Activated naive CD4-positive, alpha-beta T cell treated with anti-CD3 and anti-CD28 coated beads for 36 hours (primary cell): ENCODE measurements around the gene TRPM3. TPM values are rescaled to one million over a fixed set of nuclear protein-coding genes. Genes with fewer than 3 reads are reported as not detected.
A peak's percentile ranks its signal among the peaks of the same experiment; 100 is the strongest.

Source experiments
- CTCF ChIA-PET: fragments of 350-600 bp; sonication (Branson Sonifier 250); formaldehyde crosslinking; loops from one replicate; lab custom pipeline; 2021; ENCODE audit warnings: antibody characterized with exemption; lab: Charles Lee
- DNase-seq: peaks from one replicate; pipeline ENCODE4 v3.0.0-alpha.2; 2020
- H3K27ac Mint-ChIP-seq: one replicate; pipeline ENCODE4 v1.8.0; 2021; ENCODE audit warnings: mild to moderate bottlenecking, mixed read lengths
- H3K27me3 Mint-ChIP-seq: one replicate; pipeline ENCODE4 v1.8.0; 2021; ENCODE audit warnings: low read depth, mixed read lengths
- H3K36me3 Mint-ChIP-seq: one replicate; pipeline ENCODE4 v1.8.0; 2021; ENCODE audit warnings: low read depth, mixed read lengths
- H3K4me1 Mint-ChIP-seq: one replicate; pipeline ENCODE4 v1.8.0; 2021; ENCODE audit warnings: low read depth, mixed read lengths
- H3K4me3 Mint-ChIP-seq: one replicate; pipeline ENCODE4 v1.8.0; 2021; ENCODE audit warnings: mild to moderate bottlenecking, moderate library complexity, mixed read lengths
- H3K9me3 Mint-ChIP-seq: one replicate; pipeline ENCODE4 v1.8.0; 2021; ENCODE audit warnings: mixed read lengths
- intact Hi-C: fragments of 100-400 bp; cut with micrococcal nuclease; formaldehyde crosslinking; loops from one replicate; pipeline ENCODE4 v1.15.1; 2023
- total RNA-seq, 2 experiments: library from RNA; stranded (reverse); gene quantifications; one replicate each; pipeline ENCODE4 v1.2.3, GENCODE V29; 2021

TRPM3 gene
- total RNA-seq, 2 experiments from 2014 or later, result 0.02 TPM; not detected in 1

DNA sequence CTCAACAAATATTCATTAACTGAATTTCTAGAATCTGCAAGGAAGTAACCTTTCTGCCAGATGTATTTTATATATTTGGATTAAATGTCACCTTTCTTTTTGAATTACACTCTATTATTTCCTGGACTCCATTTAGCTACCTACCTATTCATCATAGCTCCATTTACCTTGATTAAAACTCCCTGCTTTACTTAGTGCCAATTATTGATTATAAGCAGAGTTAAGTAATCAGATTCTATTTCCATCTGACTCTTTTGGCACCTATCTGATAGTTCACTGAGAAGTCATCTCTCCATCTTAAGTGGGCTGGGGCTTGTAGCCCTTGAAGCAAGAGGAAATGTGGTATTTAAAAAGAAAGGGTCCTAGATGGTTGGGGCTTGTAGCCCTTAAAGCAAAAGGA is 88.6 kb downstream of the TRPM3 start:
- H3K9me3 Mint-ChIP-seq, result no peaks in the 10 kb centered on the region
- H3K27me3 Mint-ChIP-seq, result no peaks in the 10 kb centered on the region
- CTCF ChIA-PET, result no interaction called here
- intact Hi-C loops, result no loop called here
- H3K4me1 Mint-ChIP-seq, result no peaks in the 10 kb centered on the region
- no peak overlapping the region for H3K4me3 Mint-ChIP-seq
- no peak overlapping the region for H3K27ac Mint-ChIP-seq
- H3K36me3 Mint-ChIP-seq, result no peaks in the 10 kb centered on the region
- no peak for DNase-seq

DNA sequence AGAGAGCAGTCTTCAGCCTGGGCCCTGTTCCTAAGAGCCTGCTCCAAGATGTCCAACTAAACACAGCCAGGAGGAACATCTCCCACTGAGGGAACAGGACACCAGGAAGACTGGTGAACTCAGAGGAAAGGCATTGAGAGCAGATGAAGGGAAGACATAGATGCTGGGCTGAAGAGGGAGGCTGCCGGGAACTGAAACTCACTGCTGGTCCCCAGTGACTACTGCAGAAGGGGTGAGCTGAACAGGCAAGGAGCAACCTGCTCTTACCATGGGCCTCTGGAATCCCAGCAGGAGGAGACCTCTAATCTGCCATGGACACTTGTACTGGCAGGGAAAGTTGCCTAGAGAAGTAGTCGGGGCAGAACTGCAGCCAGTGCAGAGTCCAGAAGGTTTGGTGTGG is 95.7 kb downstream of the TRPM3 start:
- Mint-ChIP-seq H3K4me3 (no peak overlapping the region), H3K4me1 (no peaks in the 10 kb centered on the region), H3K36me3 (no peaks in the 10 kb centered on the region), H3K27ac (no peak overlapping the region), H3K9me3 (no peaks in the 10 kb centered on the region), H3K27me3 (no peaks in the 10 kb centered on the region)
- no peak for DNase-seq
- intact Hi-C loops, result no loop called here
- CTCF ChIA-PET, result interaction anchor here (1.5 kb wide), 1 partner anchor 23 kb away, joined by 4 read pairs; no protein-coding TSS in a partner anchor

DNA sequence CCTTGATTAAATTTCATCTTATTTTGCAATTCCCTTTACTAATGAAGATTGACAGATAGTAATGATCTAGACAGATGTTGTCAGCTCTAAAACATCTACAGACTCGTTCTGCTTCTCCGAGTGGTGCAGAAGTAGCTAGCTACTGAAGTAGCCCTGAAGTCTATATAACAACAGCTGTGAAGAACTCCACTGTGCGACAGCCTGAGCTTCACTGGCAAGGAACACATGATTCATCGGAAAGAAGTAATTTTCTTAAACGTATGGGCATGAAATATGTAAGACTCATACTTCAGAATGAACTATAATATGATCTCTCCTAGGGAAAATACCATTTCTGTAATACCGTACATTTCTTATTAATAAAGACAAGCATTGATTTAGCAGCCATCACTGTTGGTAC is 96.2 kb downstream of the TRPM3 start:
- intact Hi-C loops, result no loop called here
- Mint-ChIP-seq H3K4me3 (no peak overlapping the region), H3K27ac (no peak overlapping the region), H3K9me3 (no peaks in the 10 kb centered on the region), H3K36me3 (no peaks in the 10 kb centered on the region), H3K27me3 (no peaks in the 10 kb centered on the region), H3K4me1 (no peaks in the 10 kb centered on the region)
- DNase-seq, result no peak
- CTCF ChIA-PET, result interaction anchor here (1.5 kb wide), 1 partner anchor 23 kb away, joined by 4 read pairs; no protein-coding TSS in a partner anchor

DNA sequence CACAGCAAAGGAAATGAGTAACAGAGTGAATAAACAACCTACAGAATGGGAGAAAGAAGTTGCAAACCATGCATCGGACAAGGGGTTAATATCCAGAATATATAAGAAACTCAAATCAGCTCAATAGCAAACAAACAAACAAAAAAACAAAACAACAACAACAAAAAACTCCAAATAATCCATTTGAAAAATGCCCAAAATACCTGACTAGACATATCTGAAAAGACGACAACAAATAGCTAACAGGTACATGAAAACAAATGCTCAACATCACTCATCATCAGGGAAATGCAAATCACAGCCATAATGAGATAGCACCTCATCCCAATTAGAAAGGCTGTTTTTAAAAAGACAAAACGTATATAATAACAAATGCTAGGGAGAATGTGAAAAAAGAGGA is 111.2 kb downstream of the TRPM3 start:
- Mint-ChIP-seq H3K4me3 (no peak overlapping the region), H3K27ac (no peak overlapping the region), H3K4me1 (no peaks in the 10 kb centered on the region), H3K27me3 (no peaks in the 10 kb centered on the region), H3K9me3 (peaks cover 4% of the 10 kb centered on the region), H3K36me3 (no peaks in the 10 kb centered on the region)
- intact Hi-C loops, result no loop called here
- DNase-seq, result no peak
- CTCF ChIA-PET, result no interaction called here

DNA sequence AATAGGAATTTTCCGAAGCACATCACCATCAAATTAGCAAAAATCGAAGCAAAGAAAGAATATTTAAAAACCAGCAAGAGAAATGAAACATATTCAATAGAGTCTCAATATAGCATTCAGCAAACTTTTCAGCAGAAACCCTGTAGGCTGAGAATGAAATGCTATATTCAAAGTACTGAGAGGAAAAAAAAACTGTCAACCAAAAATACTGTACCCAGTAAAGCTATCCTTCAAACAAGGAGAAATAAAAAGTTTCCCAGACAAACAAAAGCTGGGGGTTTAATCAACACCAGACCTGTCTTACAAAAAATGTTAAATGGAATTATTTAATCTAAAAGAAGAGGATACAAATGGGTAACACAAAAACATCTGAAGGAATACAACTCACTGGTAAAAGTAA is 116.0 kb downstream of the TRPM3 start:
- intact Hi-C loops, result no loop called here
- Mint-ChIP-seq H3K27ac (no peak overlapping the region), H3K4me3 (no peak overlapping the region), H3K4me1 (no peaks in the 10 kb centered on the region), H3K36me3 (no peaks in the 10 kb centered on the region), H3K9me3 (peaks cover 11% of the 10 kb centered on the region), H3K27me3 (no peaks in the 10 kb centered on the region)
- DNase-seq, result no peak
- CTCF ChIA-PET, result no interaction called here

DNA sequence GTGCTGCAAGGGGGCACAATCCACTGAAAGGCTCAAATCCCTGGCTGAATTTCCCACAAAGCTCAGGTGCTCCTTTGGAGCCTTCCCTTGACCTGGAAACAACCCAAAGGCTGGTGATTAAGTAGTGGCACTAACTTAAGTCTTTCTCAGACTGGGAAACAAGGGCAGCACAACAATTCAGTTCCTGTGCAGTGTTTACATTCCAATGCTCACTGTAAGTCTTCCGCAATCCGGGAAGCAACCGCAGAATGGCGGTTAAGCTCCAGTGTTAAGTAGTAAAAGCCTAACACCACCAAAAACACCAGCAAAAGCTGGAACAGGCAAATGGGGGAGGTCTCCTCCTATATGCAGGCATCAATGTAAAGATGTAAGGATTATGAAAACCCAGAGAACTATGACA is 117.2 kb downstream of the TRPM3 start:
- intact Hi-C loops, result no loop called here
- no peaks in the 10 kb centered on the region for H3K27me3 Mint-ChIP-seq
- no peak overlapping the region for H3K4me3 Mint-ChIP-seq
- no peaks in the 10 kb centered on the region for H3K36me3 Mint-ChIP-seq
- no peak overlapping the region for H3K27ac Mint-ChIP-seq
- H3K9me3 Mint-ChIP-seq, result peaks cover 11% of the 10 kb centered on the region
- CTCF ChIA-PET, result no interaction called here
- H3K4me1 Mint-ChIP-seq, result no peaks in the 10 kb centered on the region
- no peak for DNase-seq

DNA sequence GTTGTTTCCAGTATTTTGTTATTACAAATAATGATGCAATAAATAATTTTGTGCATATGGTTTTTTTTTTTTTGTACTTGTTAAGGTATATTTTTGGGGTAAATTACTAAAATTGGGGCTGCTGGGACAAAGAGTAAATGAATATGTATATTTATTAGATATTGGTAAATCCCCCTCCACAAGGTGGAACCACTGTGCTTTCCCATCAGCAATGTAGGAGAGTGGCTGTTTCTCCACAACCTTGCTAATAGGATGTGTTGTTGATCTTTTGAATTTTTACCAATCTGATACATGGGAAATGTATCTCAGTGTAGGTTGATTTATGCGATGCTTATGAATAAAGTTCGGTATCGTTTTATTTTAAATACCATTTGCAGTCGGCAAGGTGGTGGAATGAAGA is 118.1 kb downstream of the TRPM3 start:
- peaks cover 11% of the 10 kb centered on the region for H3K9me3 Mint-ChIP-seq
- CTCF ChIA-PET, result no interaction called here

DNA sequence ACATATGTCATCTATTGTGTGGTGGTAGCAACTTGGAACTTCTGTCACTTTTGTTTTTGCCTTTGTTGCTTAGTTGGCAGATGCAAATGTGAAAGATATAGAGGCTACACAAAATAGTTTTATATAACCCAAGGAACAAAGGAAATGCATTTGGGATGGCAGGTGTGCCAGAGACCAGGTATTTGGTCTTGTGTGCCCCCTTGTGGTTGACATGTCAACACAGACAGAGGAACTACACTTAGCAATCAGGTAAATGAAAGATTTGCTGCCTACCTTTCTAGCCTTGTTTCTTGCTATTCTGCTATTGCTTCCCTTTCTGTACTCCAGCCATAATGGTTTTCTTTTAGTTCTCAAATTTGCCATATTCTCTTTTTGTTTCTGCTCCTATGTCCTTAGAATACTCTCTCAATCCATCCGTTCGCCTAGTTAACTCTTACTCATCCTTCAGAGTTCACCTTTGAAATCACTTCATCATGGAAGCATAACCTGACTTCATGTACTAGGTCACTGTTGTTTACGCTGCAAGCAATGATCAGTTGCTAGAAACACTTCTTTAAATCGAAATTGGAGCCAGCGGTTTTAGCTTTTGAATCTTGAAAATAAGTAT is 119.5 kb downstream of the TRPM3 start:
- DNase-seq, result peak; percentile 19
- Mint-ChIP-seq H3K36me3 (no peaks in the 10 kb centered on the region), H3K9me3 (peaks cover 11% of the 10 kb centered on the region), H3K27ac (no peak overlapping the region), H3K27me3 (no peaks in the 10 kb centered on the region), H3K4me3 (no peak overlapping the region), H3K4me1 (no peaks in the 10 kb centered on the region)
- intact Hi-C loops, result loop anchor here (1.0 to 2.0 kb wide), 2 partner anchors 77 to 362 kb away; no protein-coding TSS in a partner anchor
- CTCF ChIA-PET, result interaction anchor here (0.7 to 1.7 kb wide), 3 partner anchors 23 to 363 kb away, joined by 4 read pairs; no protein-coding TSS in a partner anchor

More for the DNA sequence above, 118.1 kb downstream of the TRPM3 start:
- no peak overlapping the region for H3K4me3 Mint-ChIP-seq
- H3K27me3 Mint-ChIP-seq, result no peaks in the 10 kb centered on the region
- no peak for DNase-seq
- no peaks in the 10 kb centered on the region for H3K4me1 Mint-ChIP-seq
- H3K36me3 Mint-ChIP-seq, result no peaks in the 10 kb centered on the region
- H3K27ac Mint-ChIP-seq, result no peak overlapping the region
- intact Hi-C loops, result loop anchor here (2.0 kb wide), 1 partner anchor 79 kb away; no protein-coding TSS in a partner anchor

DNA sequence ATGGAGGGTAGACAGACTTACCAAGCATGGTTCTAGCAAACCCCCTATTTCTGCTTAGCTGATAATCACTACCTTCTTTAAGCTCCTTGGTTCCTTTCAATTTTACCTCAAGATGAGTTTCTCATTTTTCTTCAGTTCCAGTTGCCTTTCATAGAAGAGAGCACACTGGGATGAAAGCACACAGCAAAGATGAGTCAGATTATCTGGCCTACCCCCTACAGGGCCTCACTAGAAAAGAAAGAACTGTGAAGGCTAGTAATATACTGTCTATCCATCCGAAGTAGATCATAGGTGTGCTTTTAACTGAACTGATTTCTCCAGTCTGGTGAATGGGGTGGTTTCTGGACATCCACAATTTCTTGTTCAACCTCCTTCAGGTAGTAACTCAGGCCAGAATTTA is 122.5 kb downstream of the TRPM3 start:
- no peak for DNase-seq
- no peaks in the 10 kb centered on the region for H3K27me3 Mint-ChIP-seq
- no peaks in the 10 kb centered on the region for H3K9me3 Mint-ChIP-seq
- no peak overlapping the region for H3K27ac Mint-ChIP-seq
- H3K4me1 Mint-ChIP-seq, result no peaks in the 10 kb centered on the region
- intact Hi-C loops, result no loop called here
- no peak overlapping the region for H3K4me3 Mint-ChIP-seq
- CTCF ChIA-PET, result no interaction called here
- no peaks in the 10 kb centered on the region for H3K36me3 Mint-ChIP-seq

DNA sequence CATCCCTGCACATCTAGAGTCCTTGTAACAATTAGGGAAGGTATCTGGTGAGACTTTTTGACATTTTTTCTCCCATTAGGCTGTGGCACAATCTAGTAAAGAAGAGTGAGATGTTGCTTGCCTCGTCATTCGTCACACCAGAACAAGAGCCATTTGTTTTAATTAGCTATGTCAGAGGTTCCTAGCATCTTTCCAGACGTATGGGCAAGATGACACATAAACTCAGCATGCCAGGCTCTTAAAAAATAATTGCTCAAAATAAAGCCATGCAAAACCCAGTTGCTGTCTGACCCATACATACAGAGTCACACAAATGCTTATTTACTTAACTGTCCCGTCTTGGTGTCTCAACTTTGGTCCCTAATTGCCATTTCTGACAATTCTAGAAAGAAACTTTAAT is 125.9 kb downstream of the TRPM3 start:
- H3K27ac Mint-ChIP-seq, result no peak overlapping the region
- no peaks in the 10 kb centered on the region for H3K4me1 Mint-ChIP-seq
- no peak for DNase-seq
- H3K36me3 Mint-ChIP-seq, result no peaks in the 10 kb centered on the region
- H3K4me3 Mint-ChIP-seq, result no peak overlapping the region
- CTCF ChIA-PET, result no interaction called here
- H3K27me3 Mint-ChIP-seq, result no peaks in the 10 kb centered on the region
- intact Hi-C loops, result no loop called here
- H3K9me3 Mint-ChIP-seq, result no peaks in the 10 kb centered on the region

DNA sequence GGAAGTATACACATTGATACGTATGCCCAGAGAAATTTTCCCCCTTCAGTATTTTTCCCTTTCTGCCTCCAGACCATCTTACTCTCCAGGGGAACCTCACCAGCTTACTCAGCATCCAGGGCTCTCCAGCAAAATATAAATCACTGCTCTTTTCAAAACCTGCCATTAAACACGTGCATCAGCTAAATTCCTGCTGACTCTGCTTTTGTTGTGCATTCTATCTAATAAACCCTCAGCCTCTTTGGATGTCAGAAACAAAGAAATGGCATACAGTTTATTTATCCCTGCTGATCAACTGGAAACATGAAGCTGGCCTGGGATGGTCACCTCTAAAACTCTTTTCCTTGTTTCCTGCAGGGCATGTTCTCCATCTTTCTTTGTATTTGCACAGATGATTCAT is 126.8 kb downstream of the TRPM3 start:
- no peak overlapping the region for H3K27ac Mint-ChIP-seq
- CTCF ChIA-PET, result no interaction called here
- H3K27me3 Mint-ChIP-seq, result no peaks in the 10 kb centered on the region
- no peaks in the 10 kb centered on the region for H3K9me3 Mint-ChIP-seq
- H3K36me3 Mint-ChIP-seq, result no peaks in the 10 kb centered on the region
- intact Hi-C loops, result no loop called here
- no peaks in the 10 kb centered on the region for H3K4me1 Mint-ChIP-seq
- H3K4me3 Mint-ChIP-seq, result no peak overlapping the region
- DNase-seq, result no peak

DNA sequence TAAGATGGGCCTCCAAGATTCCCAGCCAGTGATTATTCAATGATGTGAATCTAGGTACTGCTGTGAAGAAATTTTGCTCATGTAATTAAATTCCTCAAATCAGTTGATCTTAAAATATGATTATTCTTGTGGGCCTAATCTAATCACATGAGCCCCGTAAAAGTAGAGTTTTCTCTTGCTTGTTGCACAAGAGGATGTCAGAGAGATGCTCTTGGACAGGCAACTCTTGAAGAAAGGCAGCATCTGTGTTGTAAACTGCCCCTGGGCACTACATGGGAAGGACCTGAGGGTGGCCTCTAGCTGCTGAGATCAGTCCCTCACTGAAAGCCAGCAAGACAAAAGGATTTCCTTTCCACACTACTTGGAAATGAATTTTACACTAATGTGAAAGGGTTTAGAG is 132.9 kb downstream of the TRPM3 start:
- Mint-ChIP-seq H3K4me3 (no peak overlapping the region), H3K27ac (no peak overlapping the region), H3K4me1 (no peaks in the 10 kb centered on the region), H3K36me3 (no peaks in the 10 kb centered on the region), H3K9me3 (peaks cover 1% of the 10 kb centered on the region), H3K27me3 (no peaks in the 10 kb centered on the region)
- intact Hi-C loops, result no loop called here
- no peak for DNase-seq
- CTCF ChIA-PET, result no interaction called here

DNA sequence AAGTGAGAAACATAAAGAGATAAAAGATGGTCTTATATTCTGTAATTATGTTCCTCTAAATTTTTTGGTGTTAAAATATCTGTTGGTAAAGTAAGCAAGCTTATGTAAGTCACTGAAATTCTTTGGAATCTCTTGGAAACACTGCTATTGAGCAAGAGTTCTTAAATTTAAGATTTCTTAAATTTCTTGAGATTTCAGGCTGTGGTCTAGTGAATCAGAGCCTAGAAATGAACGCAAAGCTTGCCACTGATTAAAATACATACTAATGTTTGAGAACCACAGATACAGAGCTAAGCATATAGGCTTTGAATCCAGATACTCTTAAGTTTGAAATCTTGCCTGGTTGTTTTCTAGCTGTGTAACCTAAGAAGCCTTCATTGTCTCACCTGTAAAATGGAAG is 133.4 kb downstream of the TRPM3 start:
- no peaks in the 10 kb centered on the region for H3K36me3 Mint-ChIP-seq
- intact Hi-C loops, result no loop called here
- no peak overlapping the region for H3K27ac Mint-ChIP-seq
- H3K9me3 Mint-ChIP-seq, result peaks cover 6% of the 10 kb centered on the region
- H3K4me1 Mint-ChIP-seq, result no peaks in the 10 kb centered on the region
- H3K4me3 Mint-ChIP-seq, result no peak overlapping the region
- DNase-seq, result no peak
- CTCF ChIA-PET, result no interaction called here
- H3K27me3 Mint-ChIP-seq, result no peaks in the 10 kb centered on the region
